DND-41 (cell line): ENCODE measurements around the gene TMPRSS11B.

Experiments used
- CTCF ChIP-seq: IDR thresholded peaks from 2 replicates; pipeline ENCODE4 v1.5.1; 2012; ENCODE audit warnings: borderline replicate concordance, low read length, moderate library complexity, mild to moderate bottlenecking; ENCODE audit not compliant: poor library complexity, severe bottlenecking; ENCODE audit errors: extremely low read depth
- EZH2 ChIP-seq: IDR thresholded peaks from 3 replicates; pipeline ENCODE4 v1.6.1; 2012; ENCODE audit warnings: borderline replicate concordance, low read depth, mild to moderate bottlenecking, moderate library complexity, low read length, inconsistent platforms; ENCODE audit not compliant: severe bottlenecking

- TF ChIP-seq CTCF (no peak), EZH2 (no peak)
Measured at GRCh38 chr4:68277627-68278026, 32.1 kb upstream of the TMPRSS11B start.
